Gastroesophageal sphincter (tissue), 3 donors: ENCODE results near the gene TOP3A.

Experiments
- EP300 ChIP-seq: sonication (generic); formaldehyde crosslinking; IDR thresholded peaks from one replicate; pipeline ENCODE4 v1.6.1; 2017; ENCODE audit warnings: antibody characterized with exemption, mild to moderate bottlenecking
- POLR2A ChIP-seq, 2 donors: fragments of 450-650 bp; IDR thresholded peaks; one replicate each; pipeline ENCODE4 v1.6.1; 2017; ENCODE audit warnings: antibody characterized with exemption in 2 of 2, mild to moderate bottlenecking in 2 of 2, moderate library complexity in 1 of 2
- POLR2AphosphoS5 ChIP-seq: sonication (generic); formaldehyde crosslinking; IDR thresholded peaks from one replicate; pipeline ENCODE4 v1.6.1; 2017; ENCODE audit warnings: antibody characterized with exemption
- TF ChIP-seq, protein P1 (sequence below), 4 experiments: fragments of 200-600 bp in 2 of 4; fragments of 450-650 bp in 2 of 4; sonication (generic) in 1 of 4; IDR thresholded peaks; one replicate each; pipeline ENCODE4 v1.5.1; 2017 to 2019; ENCODE audit warnings: antibody characterized with exemption in 4 of 4, mild to moderate bottlenecking in 2 of 4, moderate library complexity in 2 of 4

DNA sequence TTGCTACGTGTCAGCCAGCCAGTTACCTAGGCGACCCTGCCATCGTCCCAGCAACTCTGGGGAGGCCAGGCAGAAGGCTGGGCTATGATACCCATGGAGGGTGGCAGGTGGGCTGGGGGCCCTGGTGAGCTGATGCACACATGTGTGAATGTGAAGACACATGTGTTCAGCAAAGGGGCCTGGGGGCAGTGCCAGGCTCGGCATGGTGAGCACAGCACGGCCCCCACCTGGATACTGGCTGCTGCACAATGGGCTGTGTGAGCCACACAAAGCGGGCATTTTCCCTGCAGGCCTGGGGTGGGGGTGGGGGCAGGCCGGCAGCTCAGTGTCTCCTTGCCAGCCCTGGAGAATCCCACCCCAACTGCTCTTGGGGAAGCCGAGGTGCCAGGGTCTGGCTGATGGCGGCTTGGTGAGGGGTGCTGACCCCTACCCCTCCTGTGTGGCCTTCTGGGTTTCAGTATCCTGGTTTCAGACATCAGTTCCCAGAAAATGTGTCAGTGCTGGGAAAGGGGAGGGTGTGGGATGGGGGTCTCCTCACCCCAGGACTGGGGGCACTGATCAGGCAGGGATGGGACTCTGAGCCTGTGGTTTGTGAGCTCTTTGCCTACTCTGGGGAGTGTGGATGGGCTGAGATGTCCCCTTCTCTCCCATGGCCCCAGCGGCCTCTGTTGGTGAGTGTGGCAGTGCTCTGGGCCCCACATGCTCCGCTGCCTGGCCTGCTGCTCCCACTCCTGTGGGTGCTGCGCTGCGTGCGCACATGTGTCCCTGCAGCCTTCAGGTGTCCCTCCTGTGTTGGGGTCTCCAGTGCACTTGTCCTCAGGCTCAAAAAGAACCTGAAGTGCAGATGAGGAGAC lies 84.3 kb downstream of the TOP3A start:
- TF ChIP-seq, protein P1, sequence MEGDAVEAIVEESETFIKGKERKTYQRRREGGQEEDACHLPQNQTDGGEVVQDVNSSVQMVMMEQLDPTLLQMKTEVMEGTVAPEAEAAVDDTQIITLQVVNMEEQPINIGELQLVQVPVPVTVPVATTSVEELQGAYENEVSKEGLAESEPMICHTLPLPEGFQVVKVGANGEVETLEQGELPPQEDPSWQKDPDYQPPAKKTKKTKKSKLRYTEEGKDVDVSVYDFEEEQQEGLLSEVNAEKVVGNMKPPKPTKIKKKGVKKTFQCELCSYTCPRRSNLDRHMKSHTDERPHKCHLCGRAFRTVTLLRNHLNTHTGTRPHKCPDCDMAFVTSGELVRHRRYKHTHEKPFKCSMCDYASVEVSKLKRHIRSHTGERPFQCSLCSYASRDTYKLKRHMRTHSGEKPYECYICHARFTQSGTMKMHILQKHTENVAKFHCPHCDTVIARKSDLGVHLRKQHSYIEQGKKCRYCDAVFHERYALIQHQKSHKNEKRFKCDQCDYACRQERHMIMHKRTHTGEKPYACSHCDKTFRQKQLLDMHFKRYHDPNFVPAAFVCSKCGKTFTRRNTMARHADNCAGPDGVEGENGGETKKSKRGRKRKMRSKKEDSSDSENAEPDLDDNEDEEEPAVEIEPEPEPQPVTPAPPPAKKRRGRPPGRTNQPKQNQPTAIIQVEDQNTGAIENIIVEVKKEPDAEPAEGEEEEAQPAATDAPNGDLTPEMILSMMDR (IDR thresholded peaks at IDR 0.05) = no peak
- no peak for TF ChIP-seq EP300
- TF ChIP-seq POLR2AphosphoS5 = no peak
- TF ChIP-seq POLR2A (IDR thresholded peaks at IDR 0.05) = no peak
